MCF 10A (cell line): ENCODE results near the gene PHACTR1. TPM values are rescaled to one million over a fixed set of nuclear protein-coding genes. Genes with fewer than 3 reads are reported as not detected.

Experiments
- BruUV-seq: library from RNA; stranded (reverse); fragments of 400-500 nt; replicated peaks from 2 replicates; lab custom pipeline; 2021; lab: Mats Ljungman, UMichigan
- CTCF ChIA-PET: fragments of 300-600 bp; sonication (Branson Sonifier 250); formaldehyde crosslinking; extraction: SDS; loops from one replicate; lab custom pipeline; 2021; ENCODE audit warnings: antibody characterized with exemption, inconsistent platforms; lab: Yijun Ruan, JAX
- POLR2A ChIA-PET: fragments of 300-600, 350-650 bp; sonication (Branson Sonifier 250); formaldehyde crosslinking; extraction: SDS; loops from one replicate; lab custom pipeline; 2020; ENCODE audit warnings: antibody characterized with exemption, inconsistent platforms; lab: Yijun Ruan, JAX
- DNase-seq: peaks from one replicate; pipeline ENCODE4 v3.0.0-alpha.2; 2018; ENCODE audit not compliant: unreplicated experiment
- H3K27ac Mint-ChIP-seq: one replicate; pipeline ENCODE4 v1.8.0; 2022; ENCODE audit warnings: mild to moderate bottlenecking, low read depth, mixed read lengths; ENCODE audit not compliant: unreplicated experiment
- H3K27me3 Mint-ChIP-seq: one replicate; pipeline ENCODE4 v1.8.0; 2022; ENCODE audit warnings: mixed read lengths; ENCODE audit not compliant: insufficient read depth, unreplicated experiment
- H3K36me3 Mint-ChIP-seq: one replicate; pipeline ENCODE4 v1.8.0; 2022; ENCODE audit warnings: mild to moderate bottlenecking, moderate library complexity, mixed read lengths; ENCODE audit not compliant: insufficient read depth, unreplicated experiment
- H3K4me1 Mint-ChIP-seq: one replicate; pipeline ENCODE4 v1.8.0; 2022; ENCODE audit warnings: mixed read lengths; ENCODE audit not compliant: insufficient read depth, unreplicated experiment
- H3K4me3 Mint-ChIP-seq: one replicate; pipeline ENCODE4 v1.8.0; 2022; ENCODE audit warnings: mild to moderate bottlenecking, moderate library complexity, mixed read lengths; ENCODE audit not compliant: unreplicated experiment
- H3K9me3 Mint-ChIP-seq: one replicate; pipeline ENCODE4 v1.8.0; 2022; ENCODE audit warnings: mixed read lengths; ENCODE audit not compliant: unreplicated experiment
- intact Hi-C: fragments of 100-400 bp; cut with micrococcal nuclease; formaldehyde crosslinking; loops from 2 replicates; pipeline ENCODE4 v1.14.1; 2022
- total RNA-seq: library from RNA; stranded (reverse); gene quantifications from 2 replicates; pipeline ENCODE4 v1.2.3, GENCODE V29; 2022
- TF ChIP-seq, protein P1 (sequence below): fragments of 200-600 bp; IDR thresholded peaks from one replicate; pipeline ENCODE4 v1.8.0; 2022; ENCODE audit warnings: antibody characterized with exemption, mild to moderate bottlenecking; ENCODE audit not compliant: unreplicated experiment

Gene PHACTR1
- total RNA-seq, 1 experiment from 2014 or later: not detected

DNA sequence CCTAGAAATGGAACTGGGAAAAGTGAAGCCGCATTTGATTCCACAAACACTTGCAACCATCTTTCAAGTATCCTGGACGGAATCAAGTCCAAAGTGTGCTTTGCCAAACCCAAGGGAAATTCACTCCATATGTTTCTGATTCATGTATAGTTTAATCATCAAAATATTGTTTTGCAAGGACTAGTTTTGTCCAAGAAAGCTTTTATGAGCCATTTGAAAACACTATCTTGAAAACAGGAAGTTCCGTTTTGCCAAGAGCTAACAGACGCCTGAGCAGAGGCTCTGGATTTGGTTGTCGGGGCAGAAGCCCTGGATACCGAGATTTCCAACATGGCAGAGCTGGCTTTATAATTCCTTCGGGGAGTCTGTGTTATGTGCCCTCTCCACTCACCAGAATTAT is 251.1 kb downstream of the PHACTR1 start:
- Mint-ChIP-seq H3K9me3 (no peaks in the 10 kb centered on the region), H3K36me3 (no peaks in the 10 kb centered on the region), H3K4me3 (no peak overlapping the region), H3K27ac (no peak overlapping the region), H3K27me3 (peaks cover 59% of the 10 kb centered on the region), H3K4me1 (peaks cover 5% of the 10 kb centered on the region)
- TF ChIP-seq, protein P1, sequence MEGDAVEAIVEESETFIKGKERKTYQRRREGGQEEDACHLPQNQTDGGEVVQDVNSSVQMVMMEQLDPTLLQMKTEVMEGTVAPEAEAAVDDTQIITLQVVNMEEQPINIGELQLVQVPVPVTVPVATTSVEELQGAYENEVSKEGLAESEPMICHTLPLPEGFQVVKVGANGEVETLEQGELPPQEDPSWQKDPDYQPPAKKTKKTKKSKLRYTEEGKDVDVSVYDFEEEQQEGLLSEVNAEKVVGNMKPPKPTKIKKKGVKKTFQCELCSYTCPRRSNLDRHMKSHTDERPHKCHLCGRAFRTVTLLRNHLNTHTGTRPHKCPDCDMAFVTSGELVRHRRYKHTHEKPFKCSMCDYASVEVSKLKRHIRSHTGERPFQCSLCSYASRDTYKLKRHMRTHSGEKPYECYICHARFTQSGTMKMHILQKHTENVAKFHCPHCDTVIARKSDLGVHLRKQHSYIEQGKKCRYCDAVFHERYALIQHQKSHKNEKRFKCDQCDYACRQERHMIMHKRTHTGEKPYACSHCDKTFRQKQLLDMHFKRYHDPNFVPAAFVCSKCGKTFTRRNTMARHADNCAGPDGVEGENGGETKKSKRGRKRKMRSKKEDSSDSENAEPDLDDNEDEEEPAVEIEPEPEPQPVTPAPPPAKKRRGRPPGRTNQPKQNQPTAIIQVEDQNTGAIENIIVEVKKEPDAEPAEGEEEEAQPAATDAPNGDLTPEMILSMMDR: no peak
- BruUV-seq: no TSS peak
- POLR2A ChIA-PET: no interaction called here
- no peak for DNase-seq
- CTCF ChIA-PET: interaction anchor here (0.6 kb wide), 1 partner anchor 174 kb away, joined by 6 read pairs; no protein-coding TSS in a partner anchor
- intact Hi-C loops: no loop called here

DNA sequence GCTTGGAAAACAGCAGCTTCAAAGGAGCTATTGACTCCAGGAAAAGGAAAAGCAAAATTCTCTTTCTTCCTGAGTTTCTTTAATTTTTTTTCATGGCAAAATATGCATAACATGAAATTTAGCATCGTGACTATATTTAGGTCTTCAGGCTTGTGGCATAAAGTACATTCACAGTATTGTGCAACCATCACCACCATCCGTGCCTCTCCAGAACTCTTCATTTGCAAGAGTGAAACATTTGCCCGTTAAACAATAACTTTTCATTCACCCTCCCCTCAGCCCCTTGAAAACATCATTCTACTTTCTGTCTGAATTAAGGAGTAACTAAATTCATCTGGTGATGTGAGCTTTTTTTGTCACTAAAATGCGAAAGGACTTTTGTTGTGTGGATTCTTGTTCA is 251.7 kb downstream of the PHACTR1 start:
- intact Hi-C loops: no loop called here
- Mint-ChIP-seq H3K27ac (no peak overlapping the region), H3K36me3 (no peaks in the 10 kb centered on the region), H3K4me1 (no peaks in the 10 kb centered on the region), H3K4me3 (no peak overlapping the region), H3K9me3 (no peaks in the 10 kb centered on the region), H3K27me3 (peaks cover 59% of the 10 kb centered on the region)
- BruUV-seq: no TSS peak
- TF ChIP-seq, protein P1: no peak
- no peak for DNase-seq
- ChIA-PET POLR2A (no interaction called here), CTCF (no interaction called here)

DNA sequence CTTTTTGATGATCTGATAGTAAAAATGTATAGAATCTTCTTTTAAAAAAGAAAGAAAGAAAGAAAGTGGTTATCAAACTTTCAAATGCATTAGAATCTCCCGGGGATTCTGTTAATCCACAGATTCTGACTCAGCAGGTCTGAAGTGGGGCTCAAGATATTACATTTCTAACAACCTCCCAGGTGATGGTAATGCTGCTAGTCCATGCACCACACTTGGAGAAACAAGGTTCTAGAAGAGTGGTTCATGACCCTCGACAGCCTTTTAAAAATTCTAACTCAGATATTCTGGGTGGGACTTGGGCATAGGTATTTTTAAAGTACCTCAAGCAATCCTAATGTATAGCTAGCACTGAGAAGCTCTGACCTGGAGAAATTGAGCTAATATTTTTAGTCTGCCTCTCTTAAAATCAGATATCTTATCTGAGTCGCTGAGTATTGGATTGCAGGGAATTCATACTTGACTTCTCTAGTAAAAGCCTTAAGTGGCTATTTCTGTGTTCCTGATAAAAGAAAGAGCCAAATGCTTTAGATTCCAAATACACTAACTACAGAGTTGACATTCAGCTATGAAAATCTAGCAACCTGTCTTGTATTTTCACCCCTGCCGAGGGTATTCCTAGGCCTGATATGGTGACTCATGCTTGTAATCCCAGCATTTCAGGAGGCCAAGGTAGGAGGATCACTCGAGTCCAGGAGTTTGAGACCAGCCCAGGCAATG is 252.4 kb downstream of the PHACTR1 start:
- CTCF ChIA-PET: no interaction called here
- Mint-ChIP-seq H3K36me3 (no peaks in the 10 kb centered on the region), H3K27ac (no peak overlapping the region), H3K9me3 (no peaks in the 10 kb centered on the region), H3K27me3 (peaks cover 56% of the 10 kb centered on the region), H3K4me1 (no peaks in the 10 kb centered on the region), H3K4me3 (no peak overlapping the region)
- intact Hi-C loops: no loop called here
- POLR2A ChIA-PET: no interaction called here
- DNase-seq: no peak
- BruUV-seq: no TSS peak
- TF ChIP-seq, protein P1: no peak

DNA sequence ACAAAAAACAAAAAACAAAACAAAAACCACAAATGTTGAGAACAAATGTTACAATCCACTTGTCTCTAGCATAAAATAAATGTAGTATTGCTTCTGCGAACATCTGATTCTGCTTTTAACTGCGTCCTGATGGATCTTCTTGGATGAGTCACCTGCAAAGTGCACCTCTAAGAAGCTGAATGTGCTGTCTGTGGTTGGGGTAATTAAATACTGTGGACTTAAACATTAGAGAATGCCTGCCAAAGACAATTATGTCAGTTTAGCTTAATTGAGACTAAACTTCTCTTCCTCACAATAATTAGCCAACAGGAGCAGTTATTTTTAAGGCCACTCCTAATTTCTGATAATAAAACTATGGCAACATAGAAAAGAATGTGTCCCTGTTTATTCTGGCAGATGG is 253.4 kb downstream of the PHACTR1 start:
- CTCF ChIA-PET: no interaction called here
- Mint-ChIP-seq H3K4me3 (no peak overlapping the region), H3K27ac (no peak overlapping the region), H3K27me3 (peaks cover 56% of the 10 kb centered on the region), H3K9me3 (no peaks in the 10 kb centered on the region), H3K4me1 (no peaks in the 10 kb centered on the region), H3K36me3 (no peaks in the 10 kb centered on the region)
- POLR2A ChIA-PET: interaction anchor here (0.8 kb wide), 1 partner anchor 8 kb away, joined by 3 read pairs; no protein-coding TSS in a partner anchor
- DNase-seq: no peak
- intact Hi-C loops: no loop called here
- BruUV-seq: no TSS peak
- TF ChIP-seq, protein P1: no peak
